HEK293T (cell line): ENCODE data around the gene DKKL1.
"Not testable (repeated sequence)": the region's sequence is repeated elsewhere in the genome, so short reads cannot be mapped to it uniquely, and the experiment has no call there.

Source experiments
- ARNT ChIP-seq: fragments of 450-650 bp; IDR thresholded peaks from 2 replicates; pipeline ENCODE4 v1.6.1; 2017; ENCODE audit warnings: mild to moderate bottlenecking
- ELF4 ChIP-seq: fragments of 450-650 bp; IDR thresholded peaks from 2 replicates; pipeline ENCODE4 v1.6.1; 2017; ENCODE audit warnings: antibody characterized with exemption
- FOXK2 ChIP-seq: fragments of 450-650 bp; IDR thresholded peaks from 2 replicates; pipeline ENCODE4 v1.6.1; 2016; ENCODE audit warnings: mild to moderate bottlenecking
- FOXM1 ChIP-seq: fragments of 450-650 bp; IDR thresholded peaks from 2 replicates; pipeline ENCODE4 v1.6.1; 2017; ENCODE audit warnings: mild to moderate bottlenecking, borderline replicate concordance
- HDGF ChIP-seq: fragments of 450-650 bp; IDR thresholded peaks from 2 replicates; pipeline ENCODE4 v1.6.1; 2017; ENCODE audit warnings: antibody characterized with exemption, borderline replicate concordance
- L3MBTL2 ChIP-seq: fragments of 450-650 bp; conservative IDR thresholded peaks from 2 replicates; pipeline ENCODE4 v1.6.1; 2016; ENCODE audit warnings: mild to moderate bottlenecking
- NFRKB ChIP-seq: fragments of 450-650 bp; IDR thresholded peaks from 2 replicates; pipeline ENCODE4 v1.6.1; 2016; ENCODE audit warnings: mild to moderate bottlenecking, moderate library complexity
- SP1 ChIP-seq: fragments of 450-650 bp; IDR thresholded peaks from 2 replicates; pipeline ENCODE4 v1.6.1; 2017
- TARDBP ChIP-seq: fragments of 450-650 bp; IDR thresholded peaks from 2 replicates; pipeline ENCODE4 v1.6.1; 2016
- ZNF384 ChIP-seq: fragments of 450-650 bp; IDR thresholded peaks from 2 replicates; pipeline ENCODE4 v1.6.1; 2016

DNA sequence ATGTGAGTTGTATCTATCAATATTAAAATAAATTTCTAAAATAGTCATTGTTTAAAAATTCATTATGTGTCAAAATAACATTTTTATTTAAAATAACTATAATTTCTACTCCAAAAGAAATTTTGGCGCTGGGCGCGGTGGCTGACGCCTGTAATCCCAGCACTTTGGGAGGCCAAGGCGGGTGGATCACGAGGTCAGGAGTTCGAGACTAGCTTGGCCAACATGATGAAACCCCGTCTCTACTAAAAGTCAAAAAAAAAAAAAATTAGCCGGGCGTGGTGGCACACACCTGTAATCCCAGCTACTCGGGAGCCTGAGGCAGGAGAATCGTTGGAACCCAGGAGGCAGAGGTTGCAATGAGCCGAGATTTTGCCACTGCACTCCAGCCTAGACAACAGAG lies 37.9 kb upstream of the DKKL1 start:
- TF ChIP-seq TARDBP, FOXM1, SP1, ELF4, FOXK2, ARNT, HDGF, NFRKB, ZNF384, L3MBTL2: not testable (repeated sequence)
